Measurements from ENCODE around the gene CFAP53.

DNA sequence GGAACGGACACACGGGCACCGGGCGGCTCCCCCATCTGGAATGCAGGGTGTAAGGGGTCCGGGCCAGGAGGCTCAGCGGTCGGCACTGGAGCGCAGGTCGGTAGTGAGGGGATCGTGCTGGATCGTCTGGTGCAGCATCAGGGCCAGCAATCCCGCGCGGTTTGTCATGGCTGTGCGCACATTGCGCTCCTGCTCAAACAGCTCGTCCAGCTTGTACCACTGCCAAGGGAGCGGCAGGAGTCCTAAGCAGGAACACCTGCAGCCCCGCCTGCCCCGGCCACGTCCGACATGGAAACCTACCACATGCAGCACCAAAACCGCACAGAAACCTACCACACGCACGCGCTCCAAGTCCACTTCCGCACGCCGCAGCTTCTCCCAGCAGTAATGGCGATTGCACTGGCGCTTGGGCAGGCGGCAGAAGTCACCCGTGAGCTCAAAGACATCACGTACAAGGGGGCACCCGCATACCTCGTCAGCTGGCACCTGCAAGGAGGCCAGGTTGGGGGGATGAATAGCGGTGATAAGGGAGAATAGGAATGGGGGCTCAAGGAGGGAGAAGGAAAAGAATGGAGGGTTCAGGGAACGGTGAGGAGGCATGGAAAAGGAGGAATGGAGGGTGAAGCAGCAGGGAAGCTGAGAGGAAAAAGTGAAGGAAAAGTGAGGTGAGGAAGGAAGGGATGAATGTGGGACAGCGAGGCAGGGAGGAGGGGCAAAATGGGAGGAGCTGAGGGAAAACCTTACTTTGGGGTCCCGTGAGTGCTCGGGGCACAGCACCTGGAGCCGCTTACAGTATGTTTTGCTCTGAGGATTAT lies 16.4 kb upstream of the CFAP53 start:
- TF ChIP-seq, protein P1, sequence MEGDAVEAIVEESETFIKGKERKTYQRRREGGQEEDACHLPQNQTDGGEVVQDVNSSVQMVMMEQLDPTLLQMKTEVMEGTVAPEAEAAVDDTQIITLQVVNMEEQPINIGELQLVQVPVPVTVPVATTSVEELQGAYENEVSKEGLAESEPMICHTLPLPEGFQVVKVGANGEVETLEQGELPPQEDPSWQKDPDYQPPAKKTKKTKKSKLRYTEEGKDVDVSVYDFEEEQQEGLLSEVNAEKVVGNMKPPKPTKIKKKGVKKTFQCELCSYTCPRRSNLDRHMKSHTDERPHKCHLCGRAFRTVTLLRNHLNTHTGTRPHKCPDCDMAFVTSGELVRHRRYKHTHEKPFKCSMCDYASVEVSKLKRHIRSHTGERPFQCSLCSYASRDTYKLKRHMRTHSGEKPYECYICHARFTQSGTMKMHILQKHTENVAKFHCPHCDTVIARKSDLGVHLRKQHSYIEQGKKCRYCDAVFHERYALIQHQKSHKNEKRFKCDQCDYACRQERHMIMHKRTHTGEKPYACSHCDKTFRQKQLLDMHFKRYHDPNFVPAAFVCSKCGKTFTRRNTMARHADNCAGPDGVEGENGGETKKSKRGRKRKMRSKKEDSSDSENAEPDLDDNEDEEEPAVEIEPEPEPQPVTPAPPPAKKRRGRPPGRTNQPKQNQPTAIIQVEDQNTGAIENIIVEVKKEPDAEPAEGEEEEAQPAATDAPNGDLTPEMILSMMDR (IDR thresholded peaks at IDR 0.05; ENCODE audit: insufficient read depth, low read length, poor library complexity, severe bottlenecking): no peak
- no peak for TF ChIP-seq EZH2phosphoT487 (conservative IDR thresholded peaks at IDR 0.05; ENCODE audit: low read length)

Data from SU-DHL-6 (cell line).